Activated T-cell treated with anti-CD3 and anti-CD28 coated beads, Interleukin-2, amount 50 U/mL, for 72 hours (primary cell): ENCODE data around the gene FGF7. TPM values are rescaled to one million over a fixed set of nuclear protein-coding genes. Genes with fewer than 3 reads are reported as not detected.

Source experiments
- ATAC-seq, 2 donors: fragments of 150-1000 bp; cut with Tn5 transposase; replicated peaks in 1 of 2; 2 replicates each; pipeline ENCODE4 v1.10.0; 2021; ENCODE audit warnings: moderate library complexity in 2 of 2, mild to moderate bottlenecking in 1 of 2
- DNase-seq, 2 donors: peaks; one replicate each; pipeline ENCODE4 v3.0.0; 2021 to 2022; ENCODE audit warnings: mixed read lengths in 1 of 2
- H3K27ac Mint-ChIP-seq: one replicate; pipeline ENCODE4 v1.8.0; 2022; ENCODE audit warnings: mild to moderate bottlenecking, moderate library complexity, mixed read lengths
- H3K27me3 Mint-ChIP-seq: one replicate; pipeline ENCODE4 v1.8.0; 2022; ENCODE audit warnings: low read depth, mixed read lengths
- H3K36me3 Mint-ChIP-seq, 2 donors: one replicate each; pipeline ENCODE4 v1.8.0; 2022; ENCODE audit warnings: mixed read lengths in 2 of 2, mild to moderate bottlenecking in 1 of 2; ENCODE audit not compliant: insufficient read depth in 2 of 2
- H3K4me1 Mint-ChIP-seq: one replicate; pipeline ENCODE4 v1.8.0; 2022; ENCODE audit warnings: low read depth, mixed read lengths
- H3K4me3 Mint-ChIP-seq, 2 donors: one replicate each; pipeline ENCODE4 v1.8.0; 2022; ENCODE audit warnings: mild to moderate bottlenecking in 2 of 2, mixed read lengths in 2 of 2, moderate library complexity in 2 of 2
- H3K9me3 Mint-ChIP-seq, 2 donors: one replicate each; pipeline ENCODE4 v1.8.0; 2022; ENCODE audit warnings: mixed read lengths in 2 of 2
- total RNA-seq, 2 donors: library from RNA; stranded (reverse); gene quantifications; one replicate each; pipeline ENCODE4 v1.2.3, GENCODE V29; 2022

The FGF7 gene
- total RNA-seq, 2 donors from 2014 or later: not detected

DNA sequence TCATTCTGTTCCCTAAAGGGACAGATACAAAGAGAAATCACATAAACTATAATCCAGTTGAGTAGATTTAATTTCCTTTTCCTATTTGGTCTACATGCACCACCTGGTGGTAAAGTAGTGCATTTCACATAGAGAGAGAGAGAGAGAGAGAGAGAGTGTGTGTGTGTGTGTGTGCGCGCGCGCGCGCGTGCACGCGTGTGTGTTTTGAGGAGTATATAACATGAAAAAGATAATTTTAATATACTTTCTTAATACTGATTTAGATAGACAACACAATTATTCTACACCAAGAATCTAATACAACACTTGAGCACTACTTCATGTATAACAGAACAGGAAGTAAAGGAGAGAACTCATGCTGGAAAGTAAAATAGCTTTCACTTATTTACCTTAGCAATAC, 1.1 kb upstream of the FGF7 start:
- peaks cover 5% of the 10 kb centered on the region for H3K27me3 Mint-ChIP-seq
- H3K36me3 Mint-ChIP-seq: no peaks in the 10 kb centered on the region
- H3K9me3 Mint-ChIP-seq: no peaks in the 10 kb centered on the region
- peak; percentile 22 to 39 for DNase-seq
- no peaks in the 10 kb centered on the region for H3K4me1 Mint-ChIP-seq
- peak in 1 of 2 donors; percentile 59 for ATAC-seq
- peak overlapping the region; percentile 3 for H3K27ac Mint-ChIP-seq
- H3K4me3 Mint-ChIP-seq: peak overlapping the region in 1 of 2 donors; percentile 29

DNA sequence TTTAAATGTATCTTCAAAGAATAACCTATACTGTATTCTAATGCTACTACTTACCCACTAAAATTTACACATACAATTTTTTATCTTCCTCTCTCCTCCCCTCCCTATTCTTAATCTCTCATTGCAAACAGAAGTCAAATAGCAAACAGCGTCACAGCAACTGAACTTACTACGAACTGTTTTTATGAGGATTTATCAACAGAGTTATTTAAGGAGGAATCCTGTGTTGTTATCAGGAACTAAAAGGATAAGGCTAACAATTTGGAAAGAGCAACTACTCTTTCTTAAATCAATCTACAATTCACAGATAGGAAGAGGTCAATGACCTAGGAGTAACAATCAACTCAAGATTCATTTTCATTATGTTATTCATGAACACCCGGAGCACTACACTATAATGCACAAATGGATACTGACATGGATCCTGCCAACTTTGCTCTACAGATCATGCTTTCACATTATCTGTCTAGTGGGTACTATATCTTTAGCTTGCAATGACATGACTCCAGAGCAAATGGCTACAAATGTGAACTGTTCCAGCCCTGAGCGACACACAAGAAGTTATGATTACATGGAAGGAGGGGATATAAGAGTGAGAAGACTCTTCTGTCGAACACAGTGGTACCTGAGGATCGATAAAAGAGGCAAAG, 984 bp downstream of the FGF7 start:
- Mint-ChIP-seq H3K4me1 (no peaks in the 10 kb centered on the region), H3K27ac (no peak overlapping the region), H3K4me3 (no peak overlapping the region), H3K9me3 (no peaks in the 10 kb centered on the region), H3K36me3 (no peaks in the 10 kb centered on the region), H3K27me3 (no peaks in the 10 kb centered on the region)
- no peak for DNase-seq
- no peak for ATAC-seq

- Mint-ChIP-seq H3K36me3 (no peaks in the 10 kb centered on the region), H3K9me3 (no peaks in the 10 kb centered on the region), H3K4me3 (no peak overlapping the region), H3K27ac (no peak overlapping the region), H3K27me3 (no peaks in the 10 kb centered on the region), H3K4me1 (no peaks in the 10 kb centered on the region)
- ATAC-seq (no peak), DNase-seq (no peak)
Measured at GRCh38 chr15:49424954-49425353, 1.9 kb downstream of the FGF7 start.

DNA sequence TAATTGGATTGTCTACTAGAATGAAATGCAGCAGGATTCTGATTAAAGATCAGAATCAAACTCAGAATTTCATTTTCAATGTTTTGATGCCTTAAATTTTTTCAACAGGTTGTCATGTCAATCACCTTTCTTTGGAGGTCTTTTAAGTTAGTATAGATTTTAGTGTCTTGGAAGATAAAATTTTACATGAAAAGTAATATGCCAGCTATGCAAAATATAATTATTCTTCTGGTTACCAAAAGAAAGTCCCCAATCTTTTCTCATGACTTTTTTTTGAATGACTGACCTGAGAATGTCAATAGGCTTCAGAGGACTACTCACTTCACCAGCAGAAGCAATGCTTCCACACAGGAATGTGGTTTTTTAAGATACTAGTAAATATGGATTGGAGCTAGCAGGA, 4.3 kb downstream of the FGF7 start:
- Mint-ChIP-seq H3K27me3 (no peaks in the 10 kb centered on the region), H3K27ac (no peak overlapping the region), H3K4me1 (no peaks in the 10 kb centered on the region), H3K36me3 (no peaks in the 10 kb centered on the region), H3K4me3 (no peak overlapping the region), H3K9me3 (no peaks in the 10 kb centered on the region)
- ATAC-seq (no peak), DNase-seq (no peak)

DNA sequence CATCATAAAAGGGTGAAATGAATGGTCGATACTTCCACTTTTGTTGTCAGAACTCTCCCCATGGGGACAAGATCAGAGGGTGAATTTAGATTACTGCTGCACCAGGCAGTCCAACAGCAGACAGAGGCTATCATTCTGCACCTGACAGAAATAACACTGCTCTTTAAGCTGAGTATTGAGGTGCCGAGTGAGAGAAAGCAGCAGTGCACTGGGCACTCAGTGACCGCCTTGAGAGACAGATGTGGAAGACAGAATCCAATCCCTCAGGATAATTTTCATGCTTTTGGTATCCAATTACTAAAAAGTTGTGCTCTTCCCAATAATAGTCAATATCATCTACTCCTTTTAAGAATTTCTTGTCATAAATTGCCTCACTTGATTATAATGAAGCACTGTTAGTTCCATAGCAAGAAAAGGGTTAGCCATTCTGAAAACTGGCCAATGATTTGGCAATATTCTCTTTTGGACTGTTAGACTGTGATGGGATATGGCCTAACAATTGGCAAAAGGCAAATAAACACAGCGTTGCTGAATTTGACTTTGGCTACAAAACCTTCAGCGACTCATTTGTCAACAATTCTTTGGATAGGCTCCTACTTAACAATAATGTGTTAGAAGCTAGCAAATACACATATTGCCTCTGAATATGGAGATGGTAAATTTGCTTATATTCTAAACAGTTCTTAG, 5.5 kb downstream of the FGF7 start:
- no peaks in the 10 kb centered on the region for H3K9me3 Mint-ChIP-seq
- DNase-seq (no peak), ATAC-seq (no peak)
- H3K4me1 Mint-ChIP-seq: no peaks in the 10 kb centered on the region
- no peak overlapping the region for H3K4me3 Mint-ChIP-seq
- H3K27me3 Mint-ChIP-seq: no peaks in the 10 kb centered on the region
- H3K27ac Mint-ChIP-seq: no peak overlapping the region
- H3K36me3 Mint-ChIP-seq: no peaks in the 10 kb centered on the region

DNA sequence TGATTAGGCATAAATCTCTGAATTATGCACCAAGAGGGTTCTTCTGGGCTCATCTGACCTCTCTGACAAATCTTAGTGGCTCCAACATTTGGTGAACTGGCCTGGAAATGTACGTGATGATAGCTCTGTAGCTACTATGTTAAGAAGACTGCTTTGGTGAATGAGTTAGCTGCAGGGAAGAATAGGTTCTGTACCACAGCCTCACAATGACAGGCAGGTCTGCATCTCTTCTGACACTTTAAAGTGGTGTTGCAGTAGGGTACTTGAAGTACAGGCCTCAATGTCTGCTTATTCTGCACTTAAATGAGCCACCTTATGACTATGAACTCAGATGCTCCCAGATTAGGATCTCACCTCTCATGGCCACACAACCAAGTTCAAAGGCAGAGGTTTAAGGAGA, 7.0 kb downstream of the FGF7 start:
- Mint-ChIP-seq H3K9me3 (no peaks in the 10 kb centered on the region), H3K4me3 (no peak overlapping the region), H3K27me3 (no peaks in the 10 kb centered on the region), H3K27ac (no peak overlapping the region), H3K4me1 (no peaks in the 10 kb centered on the region), H3K36me3 (no peaks in the 10 kb centered on the region)
- DNase-seq (no peak), ATAC-seq (no peak)

DNA sequence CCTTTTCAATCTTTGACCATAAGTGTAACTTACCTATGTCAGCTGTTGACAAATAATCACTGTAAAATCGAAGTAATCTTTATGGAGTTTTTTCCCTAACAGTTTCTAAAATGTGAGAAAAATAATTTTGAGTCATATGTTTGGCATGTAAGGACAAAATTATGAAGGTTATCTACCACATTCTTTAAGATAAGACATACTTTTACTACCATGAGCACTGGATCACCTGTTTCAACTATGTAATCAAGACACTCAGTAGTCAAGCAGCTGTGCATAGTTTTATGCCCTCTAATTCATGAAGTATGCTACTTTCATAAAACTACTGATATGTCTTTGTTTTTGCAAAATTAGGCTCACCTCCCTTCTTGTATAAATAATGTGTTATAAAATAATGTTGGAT, 12.1 kb downstream of the FGF7 start:
- Mint-ChIP-seq H3K27me3 (no peaks in the 10 kb centered on the region), H3K4me1 (no peaks in the 10 kb centered on the region), H3K27ac (no peak overlapping the region), H3K9me3 (no peaks in the 10 kb centered on the region), H3K36me3 (no peaks in the 10 kb centered on the region), H3K4me3 (no peak overlapping the region)
- ATAC-seq (no peak), DNase-seq (no peak)

DNA sequence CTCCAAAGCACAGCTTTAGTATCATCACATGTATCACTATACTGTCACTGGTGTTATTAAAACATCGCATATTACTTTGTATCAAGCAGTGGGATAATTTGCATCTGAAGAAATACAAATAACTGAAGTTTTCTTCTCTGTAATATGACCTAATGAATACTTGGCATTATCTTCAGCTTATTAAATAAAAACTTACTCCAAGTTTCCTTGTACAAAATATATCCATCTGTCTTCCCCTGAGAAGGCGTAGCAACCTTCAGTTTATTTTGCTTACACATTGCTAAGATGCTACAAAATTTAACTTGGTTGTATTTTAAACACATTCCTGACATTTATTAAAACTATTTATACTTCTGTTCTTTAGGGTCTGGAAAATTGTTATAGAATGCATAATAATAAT, 13.7 kb downstream of the FGF7 start:
- Mint-ChIP-seq H3K4me3 (no peak overlapping the region), H3K9me3 (no peaks in the 10 kb centered on the region), H3K36me3 (no peaks in the 10 kb centered on the region), H3K27ac (no peak overlapping the region), H3K4me1 (no peaks in the 10 kb centered on the region), H3K27me3 (no peaks in the 10 kb centered on the region)
- ATAC-seq (no peak), DNase-seq (no peak)

DNA sequence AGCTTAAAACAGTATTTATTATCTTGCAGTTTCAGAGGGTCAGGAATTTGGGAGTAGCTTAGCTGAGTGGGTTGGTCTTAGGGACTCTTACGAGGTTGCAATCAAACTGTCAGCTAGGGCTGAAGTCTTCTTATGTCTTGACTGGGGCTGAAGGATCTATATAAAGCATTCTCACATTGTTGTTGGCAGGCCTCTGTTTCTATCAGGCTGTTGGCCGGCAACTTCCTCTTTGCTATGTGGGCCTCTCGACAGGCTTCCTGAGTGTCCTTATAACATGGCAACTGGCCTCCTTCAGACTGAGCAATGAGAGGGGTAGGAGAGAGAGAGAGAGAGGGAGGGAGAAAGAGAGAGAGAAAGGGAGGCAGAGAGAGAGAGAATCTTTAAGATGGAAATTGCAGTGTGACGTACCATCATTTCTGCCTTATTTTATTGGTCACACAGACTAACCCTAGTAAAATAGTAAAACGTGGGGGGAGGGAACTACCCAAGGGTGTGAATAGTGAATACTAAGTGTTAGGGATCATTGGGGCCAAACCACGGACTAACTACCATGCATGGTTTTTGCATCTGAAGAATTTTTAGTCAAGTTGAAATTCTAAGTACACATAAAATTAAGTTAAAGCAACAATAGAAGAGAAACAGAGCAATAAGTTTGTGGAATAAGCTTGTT, 16.1 kb downstream of the FGF7 start:
- Mint-ChIP-seq H3K4me3 (no peak overlapping the region), H3K9me3 (no peaks in the 10 kb centered on the region), H3K4me1 (no peaks in the 10 kb centered on the region), H3K27me3 (no peaks in the 10 kb centered on the region), H3K27ac (no peak overlapping the region), H3K36me3 (no peaks in the 10 kb centered on the region)
- DNase-seq (no peak), ATAC-seq (no peak)

DNA sequence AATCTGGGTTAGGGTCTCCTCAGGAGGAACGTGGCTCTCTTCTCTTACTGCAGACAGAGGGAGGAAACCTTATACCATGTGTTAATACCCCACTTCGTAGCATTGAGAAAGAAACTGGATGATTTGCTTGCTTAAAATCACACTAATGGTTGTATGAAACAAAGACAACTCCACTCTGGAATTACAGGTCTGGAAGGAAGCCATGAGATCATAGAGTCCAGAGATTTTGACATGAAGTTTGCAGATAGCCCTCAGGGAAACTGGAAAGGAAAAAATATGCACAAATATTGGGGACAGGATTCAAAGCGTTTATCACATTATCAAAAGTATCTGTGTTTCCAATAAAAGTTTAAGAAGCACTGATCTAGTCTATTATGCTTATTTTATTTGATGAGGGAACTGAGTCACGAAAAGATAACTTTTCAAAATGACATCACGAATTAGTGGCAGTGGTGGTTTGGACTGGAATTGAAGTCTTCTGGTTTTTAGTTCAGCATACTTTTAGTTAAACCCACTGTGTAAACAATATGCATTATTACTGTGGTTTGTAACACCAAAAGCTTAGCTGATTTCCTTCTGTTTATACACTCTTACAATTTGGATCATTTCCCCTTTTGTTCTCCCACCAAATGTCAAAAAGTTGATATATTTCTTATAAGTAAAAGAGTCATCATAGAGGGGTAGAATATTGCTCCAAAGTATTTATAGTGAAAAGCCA, 16.8 kb downstream of the FGF7 start:
- ATAC-seq (no peak), DNase-seq (no peak)
- Mint-ChIP-seq H3K4me1 (no peaks in the 10 kb centered on the region), H3K27ac (no peak overlapping the region), H3K4me3 (no peak overlapping the region), H3K36me3 (no peaks in the 10 kb centered on the region), H3K27me3 (no peaks in the 10 kb centered on the region), H3K9me3 (no peaks in the 10 kb centered on the region)

- Mint-ChIP-seq H3K4me3 (no peak overlapping the region), H3K36me3 (no peaks in the 10 kb centered on the region), H3K27me3 (no peaks in the 10 kb centered on the region), H3K4me1 (no peaks in the 10 kb centered on the region), H3K9me3 (no peaks in the 10 kb centered on the region), H3K27ac (no peak overlapping the region)
- ATAC-seq (no peak), DNase-seq (no peak)
Measured at GRCh38 chr15:49441356-49441755, 18.3 kb downstream of the FGF7 start.

DNA sequence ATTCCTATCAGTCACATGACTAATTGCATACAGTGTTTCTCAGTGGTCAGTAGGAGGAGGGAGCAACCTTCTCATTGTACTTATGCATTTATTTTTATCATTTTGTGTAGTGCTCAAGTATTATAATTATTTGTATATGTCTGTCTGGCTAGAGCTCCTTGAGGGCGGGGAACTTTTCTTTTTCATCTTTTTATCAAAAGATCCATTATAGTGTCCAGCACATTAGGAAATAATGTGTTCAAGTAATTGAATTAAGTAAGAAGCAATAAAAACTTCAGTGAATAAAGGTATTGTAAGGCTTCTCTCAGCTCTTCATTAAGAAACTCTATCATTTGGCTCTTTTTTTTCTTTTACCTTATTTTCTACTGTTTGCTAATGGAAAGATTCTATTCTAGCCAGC, 18.8 kb downstream of the FGF7 start:
- H3K27me3 Mint-ChIP-seq: no peaks in the 10 kb centered on the region
- H3K36me3 Mint-ChIP-seq: no peaks in the 10 kb centered on the region
- no peak overlapping the region for H3K4me3 Mint-ChIP-seq
- ATAC-seq (no peak), DNase-seq (no peak)
- H3K9me3 Mint-ChIP-seq: no peaks in the 10 kb centered on the region
- H3K27ac Mint-ChIP-seq: no peak overlapping the region
- no peaks in the 10 kb centered on the region for H3K4me1 Mint-ChIP-seq

GRCh38 chr15:49452595-49452994, 29.6 kb downstream of the FGF7 start:
- DNase-seq (no peak), ATAC-seq (no peak)
- H3K9me3 Mint-ChIP-seq: no peaks in the 10 kb centered on the region
- H3K4me1 Mint-ChIP-seq: no peaks in the 10 kb centered on the region
- peaks cover 9% of the 10 kb centered on the region for H3K27me3 Mint-ChIP-seq
- H3K36me3 Mint-ChIP-seq: no peaks in the 10 kb centered on the region
- no peak overlapping the region for H3K4me3 Mint-ChIP-seq
- no peak overlapping the region for H3K27ac Mint-ChIP-seq
